H1 (cell line): ENCODE data around the gene AGFG1. TPM values are rescaled to one million over a fixed set of nuclear protein-coding genes. Genes with fewer than 3 reads are reported as not detected.

Experiments used
- CTCF ChIA-PET: fragments of 300-600 bp; sonication (Branson Sonifier 250); formaldehyde crosslinking; loops from one replicate; lab custom pipeline; 2021; ENCODE audit not compliant: partially characterized antibody; lab: Charles Lee
- POLR2A ChIA-PET: fragments of 300-600 bp; sonication (Branson Sonifier 250); formaldehyde crosslinking; loops from one replicate; lab custom pipeline; 2021; ENCODE audit warnings: inconsistent platforms; ENCODE audit not compliant: partially characterized antibody; lab: Charles Lee
- DNase-seq, 2 experiments: peaks; one replicate each; pipeline versions ENCODE4 v3.0.0 to v3.0.0-alpha.2; 2010 to 2022; ENCODE audit warnings: low spot score in 2 of 2, low read depth in 1 of 2, mixed read lengths in 1 of 2
- FAIRE-seq: peaks from 2 replicates; lab custom pipeline; 2011; peaks lifted over from hg19 to GRCh38; lab: Jason Lieb, UNC
- H2AFZ ChIP-seq: 2 replicates; pipeline ENCODE4 v1.8.1; 2012; ENCODE audit warnings: low read length, inconsistent platforms
- H2AK5ac ChIP-seq: 2 replicates; pipeline ENCODE4 v1.6.1; 2013; ENCODE audit warnings: low read depth, low read length
- H2BK120ac ChIP-seq: replicated peaks from 2 replicates; pipeline ENCODE3; 2013; ENCODE audit warnings: low read depth, low read length, inconsistent platforms
- H2BK12ac ChIP-seq: 2 replicates; pipeline ENCODE4 v1.6.1; 2013; ENCODE audit warnings: low read depth, low read length
- H2BK15ac ChIP-seq: 2 replicates; pipeline ENCODE4 v1.6.1; 2013; ENCODE audit warnings: low read length
- H2BK20ac ChIP-seq: 2 replicates; pipeline ENCODE4 v1.6.1; 2013; ENCODE audit warnings: low read length
- H2BK5ac ChIP-seq: 2 replicates; pipeline ENCODE4 v1.6.1; 2013; ENCODE audit warnings: low read depth, low read length
- H3K14ac ChIP-seq: 2 replicates; pipeline ENCODE4 v1.6.1; 2013; ENCODE audit warnings: inconsistent platforms; ENCODE audit not compliant: insufficient read length
- H3K18ac ChIP-seq: 2 replicates; pipeline ENCODE4 v1.6.1; 2013; ENCODE audit warnings: low read length; ENCODE audit errors: extremely low read depth
- H3K23ac ChIP-seq: 2 replicates; pipeline ENCODE4 v1.6.1; 2013; ENCODE audit warnings: inconsistent platforms; ENCODE audit not compliant: insufficient read length
- H3K23me2 ChIP-seq: 2 replicates; pipeline ENCODE4 v1.6.1; 2013; ENCODE audit warnings: low read depth, low read length
- H3K27ac ChIP-seq: 2 replicates; pipeline ENCODE4 v1.6.1; 2011; ENCODE audit warnings: low read depth, low read length, inconsistent platforms
- H3K27me3 ChIP-seq, 4 experiments: replicated peaks in 1 of 4; 1 replicate in 1 of 4; 2 replicates in 3 of 4; pipeline versions ENCODE4 v1.6.1 to v1.8.1; 2011 to 2013; ENCODE audit warnings: low read length in 3 of 4, mild to moderate bottlenecking in 3 of 4, inconsistent platforms in 2 of 4, mixed read lengths in 2 of 4, moderate library complexity in 1 of 4; ENCODE audit not compliant: control insufficient read depth in 3 of 4, insufficient read depth in 3 of 4; ENCODE audit errors: extremely low read depth in 1 of 4
- H3K36me3 ChIP-seq, 4 experiments: 2 replicates each; pipeline versions ENCODE4 v1.6.1 to v1.8.1; 2011 to 2013; ENCODE audit warnings: mild to moderate bottlenecking in 4 of 4, low read length in 3 of 4, moderate library complexity in 2 of 4, control low read depth in 1 of 4, inconsistent platforms in 1 of 4; ENCODE audit not compliant: insufficient read depth in 4 of 4, control insufficient read depth in 2 of 4
- H3K4ac ChIP-seq: replicated peaks from 2 replicates; pipeline ENCODE3; 2013; ENCODE audit warnings: low read length, low read depth, mixed read lengths, inconsistent platforms; ENCODE audit not compliant: insufficient read length
- H3K4me1 ChIP-seq, 4 experiments: replicated peaks in 1 of 4; 1 replicate in 1 of 4; 2 replicates in 3 of 4; pipeline versions ENCODE4 v1.6.1 to v1.8.1; 2011 to 2013; ENCODE audit warnings: low read length in 3 of 4, inconsistent platforms in 2 of 4, mixed read lengths in 1 of 4; ENCODE audit not compliant: insufficient read depth in 4 of 4, control insufficient read depth in 3 of 4
- H3K4me2 ChIP-seq, 2 experiments: 2 replicates each; pipeline versions ENCODE4 v1.6.1 to v1.8.1; 2011 to 2013; ENCODE audit warnings: low read depth in 2 of 2, low read length in 2 of 2, control low read depth in 1 of 2, inconsistent platforms in 1 of 2, mild to moderate bottlenecking in 1 of 2; ENCODE audit not compliant: insufficient read depth in 1 of 2
- H3K4me3 ChIP-seq, 4 experiments: fragments of 200-600, 300-600 bp in 1 of 4; sonication (generic), shearing (Covaris generic), sonication (Bioruptor Twin) in 1 of 4; 2 replicates each; pipeline versions ENCODE4 v1.5.1 to v1.8.1; 2011 to 2016; ENCODE audit warnings: low read length in 4 of 4, low read depth in 3 of 4, control low read depth in 2 of 4, inconsistent platforms in 2 of 4, mild to moderate bottlenecking in 2 of 4, mixed read lengths in 1 of 4, moderate library complexity in 1 of 4; ENCODE audit not compliant: insufficient read depth in 2 of 4; ENCODE audit errors: extremely low read depth in 1 of 4
- H3K56ac ChIP-seq: replicated peaks from 2 replicates; pipeline ENCODE3; 2013; ENCODE audit warnings: low read depth, mild to moderate bottlenecking, mixed read lengths, low read length, inconsistent platforms; ENCODE audit not compliant: insufficient read length
- H3K79me1 ChIP-seq: 2 replicates; pipeline ENCODE4 v1.6.1; 2013; ENCODE audit warnings: low read depth, low read length, control low read depth
- H3K79me2 ChIP-seq, 2 experiments: 2 replicates each; pipeline versions ENCODE4 v1.6.1 to v1.8.1; 2012 to 2013; ENCODE audit warnings: low read length in 2 of 2, mild to moderate bottlenecking in 2 of 2, inconsistent platforms in 1 of 2; ENCODE audit not compliant: insufficient read depth in 2 of 2, control insufficient read depth in 1 of 2
- H3K9ac ChIP-seq, 4 experiments: replicated peaks in 1 of 4; 1 replicate in 1 of 4; 2 replicates in 3 of 4; pipeline versions ENCODE4 v1.6.1 to v1.8.1; 2011 to 2013; ENCODE audit warnings: low read depth in 3 of 4, low read length in 3 of 4, control low read depth in 2 of 4, mild to moderate bottlenecking in 2 of 4, moderate library complexity in 2 of 4, inconsistent platforms in 1 of 4; ENCODE audit errors: extremely low read depth in 1 of 4
- H3K9me3 ChIP-seq, 2 experiments: 2 replicates each; pipeline versions ENCODE4 v1.6.1 to v1.8.1; 2012 to 2013; ENCODE audit warnings: mild to moderate bottlenecking in 2 of 2, moderate library complexity in 2 of 2, control low read depth in 1 of 2, inconsistent platforms in 1 of 2, low read depth in 1 of 2, low read length in 1 of 2, mixed read lengths in 1 of 2; ENCODE audit not compliant: insufficient read depth in 2 of 2
- H4K20me1 ChIP-seq, 2 experiments: replicated peaks in 1 of 2; 2 replicates each; pipeline versions ENCODE3 to v1.8.1; 2011 to 2013; ENCODE audit warnings: inconsistent platforms in 2 of 2, low read length in 2 of 2, mild to moderate bottlenecking in 1 of 2; ENCODE audit not compliant: insufficient read depth in 2 of 2, control insufficient read depth in 1 of 2
- H4K5ac ChIP-seq: 2 replicates; pipeline ENCODE4 v1.6.1; 2013; ENCODE audit warnings: low read length, low read depth, mixed read lengths, inconsistent platforms; ENCODE audit not compliant: insufficient read length
- H4K8ac ChIP-seq: 2 replicates; pipeline ENCODE4 v1.8.0; 2013; ENCODE audit warnings: mild to moderate bottlenecking, moderate library complexity, low read length, inconsistent platforms; ENCODE audit not compliant: insufficient read depth; ENCODE audit errors: extremely low read depth
- H4K91ac ChIP-seq: replicated peaks from 2 replicates; pipeline ENCODE3; 2013; ENCODE audit warnings: low read length, mixed read lengths, inconsistent platforms; ENCODE audit not compliant: insufficient read length
- MAFK ChIP-seq: IDR thresholded peaks from 2 replicates; pipeline ENCODE4 v1.6.1; 2012; ENCODE audit warnings: low read depth, mild to moderate bottlenecking, improper control_type of control experiment, low read length
- RXRA ChIP-seq: IDR thresholded peaks from 2 replicates; pipeline ENCODE4 v1.6.1; 2011; ENCODE audit warnings: low read depth, mild to moderate bottlenecking, low read length, moderate library complexity; ENCODE audit not compliant: insufficient read depth
- WGBS, 2 experiments: shearing (Covaris generic) in 1 of 2; methylation state at CpG; one replicate each; pipeline versions ENCODE4 v1.1.6 to v1.1.7; 2013 to 2015; ENCODE audit warnings: low lambda C conversion rate in 2 of 2, mixed read lengths in 2 of 2, inconsistent platforms in 1 of 2, low coverage in 1 of 2, missing lambda C conversion rate in 1 of 2; ENCODE audit not compliant: insufficient replicate concordance in 2 of 2, insufficient coverage in 1 of 2, insufficient read length in 1 of 2; ENCODE audit errors: extremely low coverage in 1 of 2, missing lambda C conversion rate in 1 of 2; 5-methylcytosine and 5-hydroxymethylcytosine counted together
- polyA plus RNA-seq, 7 experiments: library from polyadenylated mRNA; depleted of rRNA in 3 of 7; stranded (reverse) in 5 of 7; unstranded in 2 of 7; fragments of >200 nt in 5 of 7; fragments of 200-250 nt in 2 of 7; gene quantifications; 1 replicate in 5 of 7; 2 replicates in 1 of 7; 4 replicates in 1 of 7; pipeline versions ENCODE4 v1.2.1 to v1.2.3, GENCODE V29; 2011 to 2013; ENCODE audit warnings: missing spikeins in 2 of 7, mixed read lengths in 2 of 7
- total RNA-seq: library from RNA; stranded (reverse); fragmentation: NEBNext Ultra II Directional; extraction: Animal tissue kit (Norgen Biotek cat#: 25700); gene quantifications from 2 replicates; pipeline ENCODE4 v1.2.1, GENCODE V29; 2021

The AGFG1 gene
- total and polyA plus RNA-seq, 2 of the 8 experiments (the other 6 are each of a cell fraction or from before 2014, with no cell fraction given) = 102 to 147 TPM

- FAIRE-seq (no peak), DNase-seq (no peak)
- Histone ChIP-seq H3K36me3 (no peaks in the 10 kb centered on the region), H3K4me3 (no peak overlapping the region), H2AFZ (0 out of 2 replicates have a peak overlapping the region, but pooled peaks have one; percentile 11), H4K91ac (no peak overlapping the region), H3K4me2 (no peak overlapping the region), H3K79me2 (no peaks in the 10 kb centered on the region), H3K23me2 (no peaks in the 10 kb centered on the region), H3K14ac (no peak overlapping the region), H3K23ac (no peak overlapping the region), H4K5ac (no peak overlapping the region), H3K79me1 (no peaks in the 10 kb centered on the region), H4K20me1 (no peaks in the 10 kb centered on the region), H3K18ac (no peak overlapping the region), H2AK5ac (no peak overlapping the region), H3K27ac (no peak overlapping the region), H2BK20ac (no peak overlapping the region), H3K56ac (no peak overlapping the region), H2BK15ac (no peak overlapping the region), H2BK5ac (no peak overlapping the region), H3K4me1 (no peaks in the 10 kb centered on the region), H4K8ac (no peak overlapping the region), H3K9ac (peak overlapping the region in 1 of 4 experiments; percentile 5; a peak in 2 of 7 replicates)
- ChIA-PET POLR2A (no interaction called here), CTCF (no interaction called here)
- 84% methylated on average over 10 of the region's 10 CpGs; no CpG with 5 or more reads in 1 of the 2 experiments for whole genome bisulfite sequencing, 2 experiments
- TF ChIP-seq MAFK = 0 out of 2 replicates have a peak, but pooled peaks have one; percentile 39
- TF ChIP-seq RXRA = no peak
- TF ChIP-seq, all 59 proteins: peak for 1
- Histone ChIP-seq H2BK12ac (no peak overlapping the region), H3K27me3 (no peaks in the 10 kb centered on the region), H2BK120ac (no peak overlapping the region), H3K9me3 (no peaks in the 10 kb centered on the region), H3K4ac (no peak overlapping the region)
Observed at GRCh38 chr2:227423656-227424499, 48.1 kb upstream of the AGFG1 start.
